ENCODE results near the gene RAB40A.

DNA sequence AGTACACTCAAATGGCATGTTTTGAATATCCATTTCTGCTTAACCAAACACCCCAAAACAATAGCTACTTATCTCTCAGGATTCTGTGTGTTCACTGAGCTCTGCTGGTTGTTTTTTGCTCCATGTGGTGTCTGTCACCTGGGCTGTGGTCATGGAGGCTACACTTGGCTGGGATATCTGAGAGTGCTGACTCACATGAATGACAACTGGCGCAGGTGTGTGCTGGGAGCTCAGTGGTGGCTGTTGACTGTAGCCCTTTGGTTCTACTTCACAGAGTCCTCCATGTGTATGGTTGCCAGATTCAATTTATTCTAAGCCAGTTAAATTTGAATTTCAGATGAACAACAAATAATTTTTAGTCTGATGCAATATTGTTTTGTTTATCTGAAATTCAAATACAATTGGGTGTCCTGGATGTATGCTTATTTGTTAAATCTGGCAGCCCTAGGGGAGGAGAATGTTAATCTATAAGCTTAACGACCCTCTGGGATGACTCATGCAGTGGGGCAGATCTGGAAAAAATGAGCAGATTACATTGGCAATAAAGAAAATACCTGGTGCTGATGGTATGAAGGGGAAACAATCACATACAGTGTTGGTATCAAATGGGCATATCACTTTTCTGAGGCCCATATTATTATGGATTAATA, 37.8 kb upstream of the RAB40A start:
- TF ChIP-seq, protein P1, sequence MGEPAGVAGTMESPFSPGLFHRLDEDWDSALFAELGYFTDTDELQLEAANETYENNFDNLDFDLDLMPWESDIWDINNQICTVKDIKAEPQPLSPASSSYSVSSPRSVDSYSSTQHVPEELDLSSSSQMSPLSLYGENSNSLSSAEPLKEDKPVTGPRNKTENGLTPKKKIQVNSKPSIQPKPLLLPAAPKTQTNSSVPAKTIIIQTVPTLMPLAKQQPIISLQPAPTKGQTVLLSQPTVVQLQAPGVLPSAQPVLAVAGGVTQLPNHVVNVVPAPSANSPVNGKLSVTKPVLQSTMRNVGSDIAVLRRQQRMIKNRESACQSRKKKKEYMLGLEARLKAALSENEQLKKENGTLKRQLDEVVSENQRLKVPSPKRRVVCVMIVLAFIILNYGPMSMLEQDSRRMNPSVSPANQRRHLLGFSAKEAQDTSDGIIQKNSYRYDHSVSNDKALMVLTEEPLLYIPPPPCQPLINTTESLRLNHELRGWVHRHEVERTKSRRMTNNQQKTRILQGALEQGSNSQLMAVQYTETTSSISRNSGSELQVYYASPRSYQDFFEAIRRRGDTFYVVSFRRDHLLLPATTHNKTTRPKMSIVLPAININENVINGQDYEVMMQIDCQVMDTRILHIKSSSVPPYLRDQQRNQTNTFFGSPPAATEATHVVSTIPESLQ (CRISPR knock-in tag; IDR thresholded peaks at IDR 0.05) = no peak
- TF ChIP-seq, protein P2, sequence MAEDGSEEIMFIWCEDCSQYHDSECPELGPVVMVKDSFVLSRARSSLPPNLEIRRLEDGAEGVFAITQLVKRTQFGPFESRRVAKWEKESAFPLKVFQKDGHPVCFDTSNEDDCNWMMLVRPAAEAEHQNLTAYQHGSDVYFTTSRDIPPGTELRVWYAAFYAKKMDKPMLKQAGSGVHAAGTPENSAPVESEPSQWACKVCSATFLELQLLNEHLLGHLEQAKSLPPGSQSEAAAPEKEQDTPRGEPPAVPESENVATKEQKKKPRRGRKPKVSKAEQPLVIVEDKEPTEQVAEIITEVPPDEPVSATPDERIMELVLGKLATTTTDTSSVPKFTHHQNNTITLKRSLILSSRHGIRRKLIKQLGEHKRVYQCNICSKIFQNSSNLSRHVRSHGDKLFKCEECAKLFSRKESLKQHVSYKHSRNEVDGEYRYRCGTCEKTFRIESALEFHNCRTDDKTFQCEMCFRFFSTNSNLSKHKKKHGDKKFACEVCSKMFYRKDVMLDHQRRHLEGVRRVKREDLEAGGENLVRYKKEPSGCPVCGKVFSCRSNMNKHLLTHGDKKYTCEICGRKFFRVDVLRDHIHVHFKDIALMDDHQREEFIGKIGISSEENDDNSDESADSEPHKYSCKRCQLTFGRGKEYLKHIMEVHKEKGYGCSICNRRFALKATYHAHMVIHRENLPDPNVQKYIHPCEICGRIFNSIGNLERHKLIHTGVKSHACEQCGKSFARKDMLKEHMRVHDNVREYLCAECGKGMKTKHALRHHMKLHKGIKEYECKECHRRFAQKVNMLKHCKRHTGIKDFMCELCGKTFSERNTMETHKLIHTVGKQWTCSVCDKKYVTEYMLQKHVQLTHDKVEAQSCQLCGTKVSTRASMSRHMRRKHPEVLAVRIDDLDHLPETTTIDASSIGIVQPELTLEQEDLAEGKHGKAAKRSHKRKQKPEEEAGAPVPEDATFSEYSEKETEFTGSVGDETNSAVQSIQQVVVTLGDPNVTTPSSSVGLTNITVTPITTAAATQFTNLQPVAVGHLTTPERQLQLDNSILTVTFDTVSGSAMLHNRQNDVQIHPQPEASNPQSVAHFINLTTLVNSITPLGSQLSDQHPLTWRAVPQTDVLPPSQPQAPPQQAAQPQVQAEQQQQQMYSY (CRISPR knock-in tag; IDR thresholded peaks at IDR 0.05) = no peak
- TF ChIP-seq SOX15 (CRISPR knock-in tag; IDR thresholded peaks at IDR 0.05) = no peak

Data from WTC11 (cell line).